AG10803 (cell line): ENCODE measurements around the gene UBB.

Source experiments
- DNase-seq: peaks from one replicate; pipeline ENCODE4 v3.0.0; 2010; ENCODE audit warnings: low read depth
- H3K4me3 ChIP-seq: 2 replicates; pipeline ENCODE4 v1.5.1; 2011; ENCODE audit warnings: mild to moderate bottlenecking, low read length, control low read depth
- TF ChIP-seq, protein P1 (sequence below): conservative IDR thresholded peaks from 2 replicates; pipeline ENCODE4 v1.5.1; 2011; ENCODE audit warnings: mild to moderate bottlenecking, low read length, control low read depth, inconsistent platforms

The UBB gene

DNA sequence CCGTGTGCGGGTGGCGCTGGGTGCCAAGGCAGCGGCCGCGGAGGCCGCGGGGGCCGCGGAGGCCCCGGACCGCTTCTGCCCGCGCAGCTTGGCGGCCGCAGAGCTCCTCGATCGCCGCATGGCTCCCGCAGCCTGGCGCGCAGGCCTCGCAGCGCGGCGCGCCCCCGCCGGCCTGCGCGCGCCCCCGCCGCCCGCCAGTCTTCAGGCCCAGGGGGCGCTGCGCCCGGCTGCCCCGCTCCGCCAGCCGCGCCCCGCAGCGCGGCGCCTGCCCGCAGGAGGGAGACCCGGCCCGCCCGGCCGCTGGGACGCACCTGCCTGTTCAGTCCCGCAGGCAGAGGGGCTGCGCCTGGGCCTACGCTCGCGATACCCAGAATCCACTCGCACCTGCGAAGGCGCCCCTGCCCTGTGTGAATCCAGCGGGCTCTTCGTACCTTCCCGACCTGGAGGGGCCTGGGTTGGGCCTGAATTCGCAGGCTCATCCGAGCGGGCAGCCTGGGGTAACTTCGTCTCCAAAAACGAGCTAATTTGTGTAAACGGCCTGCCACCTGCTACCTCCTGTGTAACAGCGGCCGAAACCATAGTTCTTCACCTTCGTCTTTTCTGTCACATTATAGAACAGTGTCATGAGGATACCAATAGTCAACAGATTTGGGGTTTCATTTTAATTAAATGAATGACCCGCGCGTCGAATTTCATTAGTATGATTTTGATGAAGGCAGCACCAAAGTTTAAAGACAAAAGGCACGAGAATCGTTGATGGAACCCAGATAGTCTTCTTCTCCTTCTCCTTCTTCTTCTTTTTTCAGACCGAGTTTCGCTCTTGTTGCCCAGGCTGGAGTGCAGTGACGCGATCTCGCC lies 27.3 kb upstream of the UBB start, which contains the start of gene CENPV:
Gene CENPV (minus strand): TSS at position 153 of the 858 bp plus-strand sequence. CDS start 33 bp downstream, at position 120.
- TF ChIP-seq, protein P1, sequence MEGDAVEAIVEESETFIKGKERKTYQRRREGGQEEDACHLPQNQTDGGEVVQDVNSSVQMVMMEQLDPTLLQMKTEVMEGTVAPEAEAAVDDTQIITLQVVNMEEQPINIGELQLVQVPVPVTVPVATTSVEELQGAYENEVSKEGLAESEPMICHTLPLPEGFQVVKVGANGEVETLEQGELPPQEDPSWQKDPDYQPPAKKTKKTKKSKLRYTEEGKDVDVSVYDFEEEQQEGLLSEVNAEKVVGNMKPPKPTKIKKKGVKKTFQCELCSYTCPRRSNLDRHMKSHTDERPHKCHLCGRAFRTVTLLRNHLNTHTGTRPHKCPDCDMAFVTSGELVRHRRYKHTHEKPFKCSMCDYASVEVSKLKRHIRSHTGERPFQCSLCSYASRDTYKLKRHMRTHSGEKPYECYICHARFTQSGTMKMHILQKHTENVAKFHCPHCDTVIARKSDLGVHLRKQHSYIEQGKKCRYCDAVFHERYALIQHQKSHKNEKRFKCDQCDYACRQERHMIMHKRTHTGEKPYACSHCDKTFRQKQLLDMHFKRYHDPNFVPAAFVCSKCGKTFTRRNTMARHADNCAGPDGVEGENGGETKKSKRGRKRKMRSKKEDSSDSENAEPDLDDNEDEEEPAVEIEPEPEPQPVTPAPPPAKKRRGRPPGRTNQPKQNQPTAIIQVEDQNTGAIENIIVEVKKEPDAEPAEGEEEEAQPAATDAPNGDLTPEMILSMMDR = no peak; the same call in 1 of the 2 replicates
- DNase-seq = peak; percentile 17
- peak within 1 kb of the TSS; percentile 56 for H3K4me3 ChIP-seq

- H3K4me3 ChIP-seq = no peak overlapping the region
- TF ChIP-seq, protein P1 = no peak
- DNase-seq = no peak
Measured at GRCh38 chr17:16354585-16354984, 26.3 kb upstream of the UBB start.

GRCh38 chr17:16358394-16358793 lies 22.5 kb upstream of the UBB start:
- TF ChIP-seq, protein P1 = no peak
- no peak for DNase-seq

DNA sequence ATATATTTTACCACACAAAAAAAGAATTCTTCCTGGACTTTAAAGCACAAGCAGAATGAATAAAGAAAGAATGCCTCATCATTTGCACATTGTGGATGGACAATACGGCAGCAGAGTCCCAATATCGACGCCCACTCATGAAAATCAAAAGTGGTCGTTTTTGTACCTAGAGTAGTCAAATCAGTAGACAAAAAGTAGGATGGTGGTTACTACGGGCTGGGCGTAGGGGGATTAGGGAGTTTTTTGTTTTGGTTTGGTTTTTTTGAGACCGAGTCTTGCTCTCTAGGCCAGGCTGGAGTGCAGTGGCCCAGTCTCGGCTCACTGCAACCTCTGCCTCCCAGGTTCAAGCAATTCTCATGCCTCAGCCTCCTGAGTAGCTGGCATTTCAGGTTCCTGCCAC lies 19.0 kb upstream of the UBB start:
- no peak for DNase-seq
- no peak overlapping the region for H3K4me3 ChIP-seq
- TF ChIP-seq, protein P1 = no peak

More at GRCh38 chr17:16358394-16358793, 22.5 kb upstream of the UBB start:
- H3K4me3 ChIP-seq = no peak overlapping the region

GRCh38 chr17:16363749-16364536 lies 16.9 kb upstream of the UBB start:
- H3K4me3 ChIP-seq = no peak overlapping the region
- peak; percentile 64 for DNase-seq
- TF ChIP-seq, protein P1 = peak; percentile 98

DNA sequence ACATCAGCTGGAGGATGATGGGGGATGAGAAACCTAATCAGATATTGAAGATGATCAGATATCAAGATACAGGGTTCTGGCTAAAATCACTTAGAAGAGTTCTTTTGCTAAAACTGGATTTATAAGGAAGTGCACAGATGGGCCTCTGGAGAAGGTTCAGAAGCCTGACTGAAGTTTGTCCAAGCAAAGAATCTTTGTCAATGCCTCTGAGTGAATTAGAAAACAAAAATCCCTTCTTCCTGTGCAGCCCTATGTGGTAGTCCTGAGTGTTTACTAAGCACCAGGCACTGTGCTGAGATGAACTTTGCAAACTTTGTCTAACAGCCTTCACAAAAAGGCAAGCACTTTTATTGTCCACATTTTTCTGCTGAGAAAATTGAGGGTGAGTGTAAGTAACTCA lies 16.3 kb upstream of the UBB start:
- TF ChIP-seq, protein P1 = no peak
- no peak for DNase-seq
- H3K4me3 ChIP-seq = no peak overlapping the region

DNA sequence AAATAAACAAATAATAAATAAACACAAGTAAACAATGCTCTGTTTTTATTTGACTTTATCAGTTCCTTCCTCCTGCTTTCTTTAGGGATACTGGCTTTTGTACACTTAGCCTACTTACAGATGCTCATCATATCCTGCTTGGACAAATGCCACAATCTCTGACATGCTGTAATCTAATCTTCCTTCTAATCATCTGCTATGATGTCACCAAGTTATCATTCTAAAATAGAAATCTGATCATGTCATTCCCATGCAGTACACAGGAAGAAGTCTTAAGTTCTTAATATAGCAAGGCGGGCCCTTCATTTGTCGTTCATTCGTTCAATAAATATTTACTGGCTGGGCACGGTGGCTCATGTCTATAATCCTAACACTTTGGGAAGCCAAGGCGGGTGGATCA lies 9.1 kb upstream of the UBB start:
- no peak overlapping the region for H3K4me3 ChIP-seq
- DNase-seq = peak; percentile 52
- TF ChIP-seq, protein P1 = no peak
